GM19468 (cell line): ENCODE measurements around the gene RAB40B.
"Not testable (repeated sequence)": the region's sequence is repeated elsewhere in the genome, so short reads cannot be mapped to it uniquely, and the experiment has no call there.

Experiments
- ATAC-seq: cut with Tn5 transposase; IDR thresholded peaks from one replicate; pipeline ENCODE4 v1.9.1; 2021; ENCODE audit warnings: mild to moderate bottlenecking, moderate library complexity, moderate number of reproducible peaks; ENCODE audit not compliant: unreplicated experiment; ENCODE audit errors: extremely low read depth

The RAB40B gene

GRCh38 chr17:82655523-82655922 is 43.0 kb downstream of the RAB40B start:
- ATAC-seq = no peak

- ATAC-seq = no peak
These were observed 43.4 kb downstream of the RAB40B start for GRCh38 chr17:82655038-82655479.

GRCh38 chr17:82654611-82655010 is 43.9 kb downstream of the RAB40B start:
- not testable (repeated sequence) for ATAC-seq

GRCh38 chr17:82653651-82654528 is 44.6 kb downstream of the RAB40B start:
- ATAC-seq = no peak

- no peak for ATAC-seq
These were observed 47.8 kb downstream of the RAB40B start for GRCh38 chr17:82650723-82651122.

GRCh38 chr17:82649501-82650261 is 48.8 kb downstream of the RAB40B start:
- no peak for ATAC-seq

GRCh38 chr17:82648742-82649331 is 49.7 kb downstream of the RAB40B start:
- no peak for ATAC-seq

GRCh38 chr17:82648165-82648668 is 50.3 kb downstream of the RAB40B start, which contains the start of gene WDR45B:
WDR45B (minus strand) TSS chr17:82648444; CDS start chr17:82648340, 104 bp downstream.
- ATAC-seq = peak; percentile 68

- no peak for ATAC-seq
These were observed 50.8 kb downstream of the RAB40B start for GRCh38 chr17:82647593-82648164.

GRCh38 chr17:82645516-82645915 is 53.0 kb downstream of the RAB40B start:
- ATAC-seq = no peak

- no peak for ATAC-seq
These were observed 54.4 kb downstream of the RAB40B start for GRCh38 chr17:82644148-82644547.

GRCh38 chr17:82642022-82642421 is 56.5 kb downstream of the RAB40B start:
- no peak for ATAC-seq

- ATAC-seq = no peak
These were observed 58.5 kb downstream of the RAB40B start for GRCh38 chr17:82640036-82640435.

- ATAC-seq = no peak
These were observed 58.9 kb downstream of the RAB40B start for GRCh38 chr17:82639628-82640027.

GRCh38 chr17:82638183-82638773 is 60.2 kb downstream of the RAB40B start:
- ATAC-seq = no peak

- no peak for ATAC-seq
These were observed 61.6 kb downstream of the RAB40B start for GRCh38 chr17:82636626-82637598.

- no peak for ATAC-seq
These were observed 65.2 kb downstream of the RAB40B start for GRCh38 chr17:82633343-82633742.

- no peak for ATAC-seq
These were observed 66.0 kb downstream of the RAB40B start for GRCh38 chr17:82632451-82632850.

GRCh38 chr17:82631544-82631943 is 67.0 kb downstream of the RAB40B start:
- no peak for ATAC-seq
